GM23338 (cell line): ENCODE results near the gene MTHFD2L. TPM values are rescaled to one million over a fixed set of nuclear protein-coding genes. Genes with fewer than 3 reads are reported as not detected.

Source experiments
- ATAC-seq: fragments of 200-7000 bp; cut with Tn5 transposase; 3 replicates; pipeline ENCODE4 v1.9.1; 2020
- DNase-seq: peaks from one replicate; pipeline ENCODE4 v3.0.0-alpha.2; 2015; ENCODE audit warnings: low spot score
- H2AFZ ChIP-seq: fragments of 200-600 bp; sonication (generic); 2 replicates; pipeline ENCODE4 v1.8.0; 2016; ENCODE audit warnings: antibody characterized with exemption, mild to moderate bottlenecking, moderate library complexity
- H3F3A ChIP-seq: fragments of 200-600 bp; sonication (generic); replicated peaks from 2 replicates; pipeline ENCODE4 v1.8.0; 2017; ENCODE audit warnings: antibody characterized with exemption, mixed run types, low read depth
- H3K27ac ChIP-seq: fragments of 200-600 bp; sonication (generic); 2 replicates; pipeline ENCODE4 v1.6.1; 2016; ENCODE audit warnings: low read depth
- H3K27me3 ChIP-seq: fragments of 200-600 bp; sonication (generic); 2 replicates; pipeline ENCODE4 v1.8.0; 2016; ENCODE audit warnings: mild to moderate bottlenecking, mixed run types, moderate library complexity; ENCODE audit not compliant: insufficient read depth
- H3K36me3 ChIP-seq: fragments of 200-600 bp; sonication (generic); 2 replicates; pipeline ENCODE4 v1.8.0; 2016; ENCODE audit warnings: mild to moderate bottlenecking; ENCODE audit not compliant: insufficient read depth
- H3K4me1 ChIP-seq: fragments of 200-600 bp; sonication (generic); 2 replicates; pipeline ENCODE4 v1.8.0; 2016; ENCODE audit warnings: mild to moderate bottlenecking, moderate library complexity; ENCODE audit not compliant: insufficient read depth
- H3K4me2 ChIP-seq: fragments of 200-600 bp; sonication (generic); 2 replicates; pipeline ENCODE4 v1.7.1; 2017; ENCODE audit warnings: mixed run types
- H3K4me3 ChIP-seq: fragments of 200-600 bp; sonication (generic); 2 replicates; pipeline ENCODE4 v1.6.1; 2016; ENCODE audit warnings: mixed run types
- H3K79me2 ChIP-seq: fragments of 200-600 bp; sonication (generic); replicated peaks from 2 replicates; pipeline ENCODE4 v1.8.0; 2017; ENCODE audit warnings: mild to moderate bottlenecking; ENCODE audit not compliant: insufficient read depth
- H3K9me2 ChIP-seq: fragments of 200-600 bp; sonication (generic); 2 replicates; pipeline ENCODE4 v1.8.0; 2017; ENCODE audit not compliant: insufficient read depth
- H4K20me1 ChIP-seq: fragments of 200-600 bp; sonication (generic); replicated peaks from 2 replicates; pipeline ENCODE4 v1.8.0; 2017; ENCODE audit warnings: mild to moderate bottlenecking; ENCODE audit not compliant: insufficient read depth
- H3K27ac Mint-ChIP-seq: 2 replicates; pipeline ENCODE4 v1.8.0; 2020; ENCODE audit warnings: inconsistent platforms, mild to moderate bottlenecking, moderate library complexity, mixed read lengths
- H3K27me3 Mint-ChIP-seq: 3 replicates; pipeline ENCODE4 v1.8.0; 2022; ENCODE audit warnings: low read depth, mild to moderate bottlenecking, moderate library complexity, mixed read lengths, inconsistent platforms; ENCODE audit not compliant: insufficient read depth, poor library complexity
- H3K36me3 Mint-ChIP-seq: 3 replicates; pipeline ENCODE4 v1.8.0; 2021; ENCODE audit warnings: low read depth, mild to moderate bottlenecking, inconsistent platforms, moderate library complexity, mixed read lengths
- H3K4me1 Mint-ChIP-seq: 3 replicates; pipeline ENCODE4 v1.8.0; 2020; ENCODE audit warnings: mild to moderate bottlenecking, inconsistent platforms, mixed read lengths
- H3K4me3 Mint-ChIP-seq: 3 replicates; pipeline ENCODE4 v1.8.0; 2021; ENCODE audit warnings: moderate library complexity, mild to moderate bottlenecking, inconsistent platforms, mixed read lengths
- H3K9me3 Mint-ChIP-seq: 3 replicates; pipeline ENCODE4 v1.8.0; 2020; ENCODE audit warnings: moderate library complexity, mild to moderate bottlenecking, inconsistent platforms, mixed read lengths
- CTCF ChIP-seq, 2 experiments: fragments of 200-600 bp in 1 of 2; sonication (generic) in 1 of 2; conservative IDR thresholded peaks; 2 replicates each; pipeline versions ENCODE4 v1.5.1 to v1.6.1; 2016 to 2017; ENCODE audit warnings: antibody characterized with exemption in 2 of 2, low read depth in 2 of 2, mild to moderate bottlenecking in 2 of 2, moderate library complexity in 1 of 2
- EZH2 ChIP-seq: fragments of 200-600 bp; sonication (generic); IDR thresholded peaks from one replicate; pipeline ENCODE4 v1.8.0; 2017; ENCODE audit warnings: antibody characterized with exemption, mild to moderate bottlenecking, low read depth; ENCODE audit not compliant: unreplicated experiment
- NANOG ChIP-seq: IDR thresholded peaks from 2 replicates; pipeline ENCODE4 v1.6.1; 2016; ENCODE audit warnings: antibody characterized with exemption, borderline replicate concordance
- ZNF114 ChIP-seq: fragments of 250-450 bp; sonication (Bioruptor Pico); IDR thresholded peaks from 2 replicates; pipeline ENCODE4 v1.5.0; 2020; ENCODE audit warnings: mild to moderate bottlenecking, moderate library complexity
- ZNF331 ChIP-seq: fragments of 250-450 bp; sonication (Bioruptor Pico); IDR thresholded peaks from 2 replicates; pipeline ENCODE4 v1.5.0; 2020; ENCODE audit warnings: low read depth, mild to moderate bottlenecking, moderate library complexity
- ZNF462 ChIP-seq: fragments of 250-450 bp; sonication (Bioruptor Pico); IDR thresholded peaks from 2 replicates; pipeline ENCODE4 v1.5.0; 2020; ENCODE audit warnings: mild to moderate bottlenecking, moderate library complexity
- polyA plus RNA-seq: library from polyadenylated mRNA; unstranded; fragments of >200 nt; fragmentation: Nextera tagmentation; extraction: Ambion mirVana; gene quantifications from 2 replicates; pipeline ENCODE4 v1.2.1, GENCODE V29; 2016
- total RNA-seq: library from RNA; depleted of rRNA; stranded (reverse); fragments of >200 nt; shearing (Covaris generic); gene quantifications from 2 replicates; pipeline ENCODE4 v1.2.3, GENCODE V29; 2014

Gene MTHFD2L
- total and polyA plus RNA-seq, 2 experiments from 2014 or later: 24.4 to 35.7 TPM

GRCh38 chr4:74117024-74117534 is 40.8 kb upstream of the MTHFD2L start (continued):
- no peak for TF ChIP-seq CTCF (conservative IDR thresholded peaks at IDR 0.05; ENCODE audit: low read depth in 2 of 2)
- no peak for TF ChIP-seq ZNF462 (CRISPR knock-in tag)

GRCh38 chr4:74118600-74119338 is 39.1 kb upstream of the MTHFD2L start:
- peaks cover 9% of the 10 kb centered on the region; the same call in 2 of the 3 replicates for H3K9me3 Mint-ChIP-seq
- H3K4me1 Mint-ChIP-seq: no peaks in the 10 kb centered on the region; the same call in 2 of the 3 replicates
- Histone ChIP-seq H3K4me2 (no peak overlapping the region), H3K27ac (no peak overlapping the region), H2AFZ (no peak overlapping the region), H3K9me2 (0 out of 2 replicates have a peak, but pooled peaks cover 3% of the 10 kb centered on the region), H3F3A (no peaks in the 10 kb centered on the region), H3K36me3 (no peaks in the 10 kb centered on the region), H3K4me1 (no peaks in the 10 kb centered on the region), H3K79me2 (no peaks in the 10 kb centered on the region), H3K4me3 (no peak overlapping the region), H3K27me3 (no peaks in the 10 kb centered on the region), H4K20me1 (no peaks in the 10 kb centered on the region)
- ATAC-seq (no peak), DNase-seq (no peak)
- H3K27me3 Mint-ChIP-seq: no peaks in the 10 kb centered on the region
- peaks cover 6% of the 10 kb centered on the region; the same call in 1 of the 3 replicates for H3K36me3 Mint-ChIP-seq
- H3K4me3 Mint-ChIP-seq: no peak overlapping the region
- H3K27ac Mint-ChIP-seq: no peak overlapping the region
- TF ChIP-seq ZNF114 (CRISPR knock-in tag): no peak
- no peak for TF ChIP-seq ZNF331 (CRISPR knock-in tag)
- no peak for TF ChIP-seq ZNF462 (CRISPR knock-in tag)
- no peak for TF ChIP-seq NANOG
- TF ChIP-seq EZH2: no peak
